DOHH2 (cell line): Measurements from ENCODE around the gene ASCL1.

Source experiments
- H3F3A ChIP-seq: fragments of 200-600 bp; sonication (generic), shearing (Covaris generic); 2 replicates; pipeline ENCODE4 v1.6.0; 2016; ENCODE audit warnings: antibody characterized with exemption, mild to moderate bottlenecking; ENCODE audit not compliant: control insufficient read depth, insufficient read depth
- H3K27ac ChIP-seq: fragments of 200-600 bp; sonication (generic); 2 replicates; pipeline ENCODE4 v1.5.1; 2014; ENCODE audit warnings: low read depth, mild to moderate bottlenecking, low read length, moderate library complexity
- H3K27me3 ChIP-seq: fragments of 200-600 bp; sonication (generic); 2 replicates; pipeline ENCODE4 v1.6.1; 2014; ENCODE audit warnings: mild to moderate bottlenecking, low read length, mixed read lengths; ENCODE audit not compliant: control insufficient read depth
- H3K36me3 ChIP-seq: fragments of 200-600 bp; sonication (generic); 2 replicates; pipeline ENCODE4 v1.6.1; 2014; ENCODE audit warnings: mild to moderate bottlenecking, low read length, moderate library complexity, mixed read lengths; ENCODE audit not compliant: control insufficient read depth
- H3K4me1 ChIP-seq: fragments of 200-600 bp; sonication (generic); 2 replicates; pipeline ENCODE4 v1.6.1; 2014; ENCODE audit warnings: mild to moderate bottlenecking, low read length, mixed read lengths; ENCODE audit not compliant: control insufficient read depth
- H3K4me2 ChIP-seq: fragments of 200-600 bp; sonication (generic); 2 replicates; pipeline ENCODE4 v1.6.0; 2014; ENCODE audit warnings: mild to moderate bottlenecking, low read length, moderate library complexity
- H3K4me3 ChIP-seq: fragments of 200-600 bp; sonication (generic); 2 replicates; pipeline ENCODE4 v1.5.1; 2014; ENCODE audit warnings: mild to moderate bottlenecking, low read length, mixed read lengths
- H3K79me2 ChIP-seq: fragments of 200-600 bp; sonication (generic); 2 replicates; pipeline ENCODE4 v1.6.1; 2014; ENCODE audit warnings: mild to moderate bottlenecking, low read length, mixed read lengths; ENCODE audit not compliant: control insufficient read depth
- H3K9me2 ChIP-seq: fragments of 200-600 bp; sonication (generic); replicated peaks from 2 replicates; pipeline ENCODE4 v1.6.1; 2014; ENCODE audit warnings: mild to moderate bottlenecking, low read length, mixed read lengths; ENCODE audit not compliant: control insufficient read depth
- H3K9me3 ChIP-seq: fragments of 200-600 bp; sonication (generic); 2 replicates; pipeline ENCODE4 v1.6.1; 2014; ENCODE audit warnings: antibody characterized with exemption, low read length, mixed read lengths; ENCODE audit not compliant: control insufficient read depth, insufficient read depth
- H4K20me1 ChIP-seq: fragments of 200-600 bp; sonication (generic); 2 replicates; pipeline ENCODE4 v1.6.0; 2014; ENCODE audit warnings: low read depth, mild to moderate bottlenecking, antibody characterized with exemption, low read length, moderate library complexity; ENCODE audit not compliant: control insufficient read depth, insufficient read depth
- CTCF ChIP-seq: fragments of 200-600 bp; sonication (generic); IDR thresholded peaks from one replicate; pipeline ENCODE4 v1.5.1; 2014; ENCODE audit warnings: antibody characterized with exemption, mild to moderate bottlenecking, low read depth, low read length; ENCODE audit not compliant: poor library complexity, severe bottlenecking
- EZH2phosphoT487 ChIP-seq: fragments of 200-600 bp; sonication (generic); IDR thresholded peaks from 2 replicates; pipeline ENCODE4 v1.6.1; 2017; ENCODE audit warnings: borderline replicate concordance, mild to moderate bottlenecking, antibody characterized with exemption, low read length, moderate library complexity, mixed read lengths

The ASCL1 gene

GRCh38 chr12:102954134-102954533 lies 3.3 kb upstream of the ASCL1 start:
- no peaks in the 10 kb centered on the region for H3K79me2 ChIP-seq
- TF ChIP-seq EZH2phosphoT487 (no peak), CTCF (no peak)

GRCh38 chr12:102955926-102956737 lies 1.3 kb upstream of the ASCL1 start:
- Histone ChIP-seq H3K4me2 (no peak overlapping the region), H4K20me1 (no peaks in the 10 kb centered on the region), H3K9me3 (no peaks in the 10 kb centered on the region), H3K9me2 (no peaks in the 10 kb centered on the region), H3K79me2 (no peaks in the 10 kb centered on the region), H3F3A (no peaks in the 10 kb centered on the region), H3K4me3 (no peak overlapping the region), H3K27ac (no peak overlapping the region), H3K36me3 (no peaks in the 10 kb centered on the region), H3K27me3 (peaks cover 6% of the 10 kb centered on the region), H3K4me1 (no peaks in the 10 kb centered on the region)
- TF ChIP-seq CTCF (no peak), EZH2phosphoT487 (no peak)

More at GRCh38 chr12:102954134-102954533, 3.3 kb upstream of the ASCL1 start:
- H3K4me2 ChIP-seq, result no peak overlapping the region
- H3K9me3 ChIP-seq, result no peaks in the 10 kb centered on the region
- H3K4me3 ChIP-seq, result no peak overlapping the region
- no peaks in the 10 kb centered on the region for H3F3A ChIP-seq
- H3K4me1 ChIP-seq, result no peaks in the 10 kb centered on the region
- no peaks in the 10 kb centered on the region for H3K9me2 ChIP-seq
- no peak overlapping the region for H3K27ac ChIP-seq
- peaks cover 11% of the 10 kb centered on the region; the same call in 1 of the 2 replicates for H3K27me3 ChIP-seq
- H4K20me1 ChIP-seq, result no peaks in the 10 kb centered on the region
- H3K36me3 ChIP-seq, result no peaks in the 10 kb centered on the region

- no peaks in the 10 kb centered on the region for H3K4me1 ChIP-seq
- no peak overlapping the region for H3K4me2 ChIP-seq
- no peaks in the 10 kb centered on the region for H3K9me2 ChIP-seq
- no peak overlapping the region for H3K4me3 ChIP-seq
- no peaks in the 10 kb centered on the region for H3K36me3 ChIP-seq
- H3K27me3 ChIP-seq, result peaks cover 13% of the 10 kb centered on the region
- TF ChIP-seq EZH2phosphoT487, result no peak
- no peak for TF ChIP-seq CTCF
- no peaks in the 10 kb centered on the region for H3F3A ChIP-seq
- no peaks in the 10 kb centered on the region for H4K20me1 ChIP-seq
- H3K79me2 ChIP-seq, result no peaks in the 10 kb centered on the region
- no peak overlapping the region for H3K27ac ChIP-seq
- H3K9me3 ChIP-seq, result no peaks in the 10 kb centered on the region
Measured at GRCh38 chr12:102956738-102957327, 641 bp upstream of the ASCL1 start.
